Uterus (tissue), 2 donors: Measurements from ENCODE around the gene ARHGAP29.

Experiments used
- CTCF ChIP-seq, 4 experiments: fragments of 200-600 bp in 2 of 4; fragments of 450-650 bp in 2 of 4; sonication (generic) in 2 of 4; IDR thresholded peaks; one replicate each; pipeline ENCODE4 v1.5.1; 2016 to 2019; ENCODE audit warnings: antibody characterized with exemption in 4 of 4, mild to moderate bottlenecking in 2 of 4, moderate library complexity in 1 of 4
- POLR2A ChIP-seq, 2 donors: fragments of 450-650 bp; IDR thresholded peaks; one replicate each; pipeline ENCODE4 v1.6.1; 2016; ENCODE audit warnings: antibody characterized with exemption in 2 of 2, mild to moderate bottlenecking in 1 of 2, moderate library complexity in 1 of 2

- TF ChIP-seq POLR2A (IDR thresholded peaks at IDR 0.05) (no peak), CTCF (IDR thresholded peaks at IDR 0.05) (no peak)
Measured at GRCh38 chr1:94239796-94240195, 2.4 kb upstream of the ARHGAP29 start.
